Activated T-cell treated with anti-CD3 and anti-CD28 coated beads, Interleukin-2, amount 50 U/mL, for 4 hours (primary cell): ENCODE data around the gene SRPRB. TPM values are rescaled to one million over a fixed set of nuclear protein-coding genes. Genes with fewer than 3 reads are reported as not detected.

Experiments
- ATAC-seq, 2 donors: fragments of 200-7000 bp; cut with Tn5 transposase; one replicate each; pipeline ENCODE4 v1.10.0; 2021
- DNase-seq: peaks from one replicate; pipeline ENCODE4 v3.0.0-alpha.2; 2020
- H3K27me3 Mint-ChIP-seq: one replicate; pipeline ENCODE4 v1.8.0; 2021; ENCODE audit warnings: low read depth, mixed read lengths
- H3K36me3 Mint-ChIP-seq: one replicate; pipeline ENCODE4 v1.8.0; 2022; ENCODE audit warnings: mixed read lengths; ENCODE audit not compliant: insufficient read depth
- H3K4me1 Mint-ChIP-seq: one replicate; pipeline ENCODE4 v1.8.0; 2021; ENCODE audit warnings: low read depth, mixed read lengths
- H3K4me3 Mint-ChIP-seq: one replicate; pipeline ENCODE4 v1.8.0; 2021; ENCODE audit warnings: mild to moderate bottlenecking, moderate library complexity, mixed read lengths
- H3K9me3 Mint-ChIP-seq: one replicate; pipeline ENCODE4 v1.8.0; 2021; ENCODE audit warnings: mixed read lengths
- total RNA-seq, 3 donors: library from RNA; stranded (reverse); gene quantifications; one replicate each; pipeline ENCODE4 v1.2.1, GENCODE V29; 2021

The SRPRB gene
- total RNA-seq, 3 donors from 2014 or later: 156 to 169 (median 166) TPM

GRCh38 chr3:133828576-133829309, 23.1 kb downstream of the SRPRB start:
- H3K9me3 Mint-ChIP-seq: no peaks in the 10 kb centered on the region

DNA sequence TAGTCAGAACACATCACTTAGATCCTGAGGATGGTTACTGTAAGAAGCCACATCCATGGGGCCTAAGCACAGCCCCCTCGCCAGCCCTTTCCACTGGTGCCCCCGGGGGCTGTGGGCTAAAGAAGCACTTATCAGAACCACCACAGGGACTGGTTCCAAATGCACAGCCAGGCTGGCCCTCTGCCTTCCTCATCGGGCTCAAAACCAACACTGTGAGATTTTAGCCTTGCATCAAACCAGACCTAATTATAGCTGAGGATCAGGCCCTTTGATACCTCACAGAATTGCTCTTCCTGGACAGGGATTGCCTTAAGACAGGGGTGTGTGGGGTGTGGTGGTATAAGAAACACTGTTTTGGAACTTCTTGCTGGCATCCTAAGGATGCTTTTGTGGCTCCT, 23.7 kb downstream of the SRPRB start:
- Mint-ChIP-seq H3K27me3 (no peaks in the 10 kb centered on the region), H3K36me3 (peaks cover 19% of the 10 kb centered on the region), H3K9me3 (no peaks in the 10 kb centered on the region), H3K4me1 (no peaks in the 10 kb centered on the region), H3K4me3 (no peak overlapping the region)
- DNase-seq (no peak), ATAC-seq (no peak)

More at GRCh38 chr3:133828576-133829309, 23.1 kb downstream of the SRPRB start:
- Mint-ChIP-seq H3K4me1 (no peaks in the 10 kb centered on the region), H3K36me3 (peaks cover 23% of the 10 kb centered on the region), H3K27me3 (no peaks in the 10 kb centered on the region), H3K4me3 (no peak overlapping the region)
- DNase-seq (no peak), ATAC-seq (no peak)

DNA sequence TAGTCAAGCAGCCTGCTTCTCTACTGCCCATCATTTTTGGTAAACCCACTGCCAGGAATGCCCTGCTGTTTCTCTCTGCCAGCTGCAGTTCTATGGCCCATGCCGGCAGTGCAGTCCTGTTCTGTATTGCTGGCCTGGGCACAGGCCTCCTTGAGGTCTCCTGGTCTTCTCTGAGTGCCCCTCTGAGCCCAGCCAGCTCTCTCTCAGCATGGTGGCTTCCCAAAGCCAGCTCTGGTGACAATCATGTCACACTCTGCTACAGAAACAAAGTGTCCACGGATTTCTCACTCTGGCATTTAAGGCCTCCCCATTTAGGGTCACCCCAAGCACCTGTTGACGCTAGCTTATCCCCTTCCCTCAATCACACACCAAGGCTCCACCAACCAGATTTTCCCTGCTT, 24.5 kb downstream of the SRPRB start:
- Mint-ChIP-seq H3K36me3 (peaks cover 14% of the 10 kb centered on the region), H3K27me3 (no peaks in the 10 kb centered on the region), H3K4me3 (no peak overlapping the region), H3K4me1 (no peaks in the 10 kb centered on the region), H3K9me3 (no peaks in the 10 kb centered on the region)
- no peak for DNase-seq
- no peak for ATAC-seq

GRCh38 chr3:133831966-133832801, 26.6 kb downstream of the SRPRB start:
- Mint-ChIP-seq H3K36me3 (no peaks in the 10 kb centered on the region), H3K4me1 (no peaks in the 10 kb centered on the region), H3K4me3 (no peak overlapping the region), H3K27me3 (no peaks in the 10 kb centered on the region), H3K9me3 (no peaks in the 10 kb centered on the region)
- ATAC-seq (no peak), DNase-seq (no peak)

DNA sequence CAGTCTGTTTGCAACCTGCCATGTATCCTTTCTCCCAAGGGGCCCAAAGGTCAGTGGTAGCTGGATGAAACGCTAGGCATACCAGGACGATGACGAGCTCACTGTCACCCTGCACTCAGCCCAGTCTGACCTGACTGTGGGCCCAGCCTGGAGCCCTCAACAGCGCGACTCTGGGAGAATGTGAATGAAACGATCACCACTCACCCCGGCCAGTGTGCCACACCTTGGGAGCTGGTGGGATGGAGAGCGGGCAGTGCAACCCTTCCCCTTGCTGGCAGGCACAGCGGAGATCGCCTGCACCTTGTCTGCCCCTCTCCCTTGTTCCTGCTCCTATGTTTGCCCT, 27.2 kb downstream of the SRPRB start:
- H3K36me3 Mint-ChIP-seq: no peaks in the 10 kb centered on the region
- no peak overlapping the region for H3K4me3 Mint-ChIP-seq
- no peaks in the 10 kb centered on the region for H3K4me1 Mint-ChIP-seq
- DNase-seq (no peak), ATAC-seq (no peak)
- H3K27me3 Mint-ChIP-seq: no peaks in the 10 kb centered on the region
- no peaks in the 10 kb centered on the region for H3K9me3 Mint-ChIP-seq

DNA sequence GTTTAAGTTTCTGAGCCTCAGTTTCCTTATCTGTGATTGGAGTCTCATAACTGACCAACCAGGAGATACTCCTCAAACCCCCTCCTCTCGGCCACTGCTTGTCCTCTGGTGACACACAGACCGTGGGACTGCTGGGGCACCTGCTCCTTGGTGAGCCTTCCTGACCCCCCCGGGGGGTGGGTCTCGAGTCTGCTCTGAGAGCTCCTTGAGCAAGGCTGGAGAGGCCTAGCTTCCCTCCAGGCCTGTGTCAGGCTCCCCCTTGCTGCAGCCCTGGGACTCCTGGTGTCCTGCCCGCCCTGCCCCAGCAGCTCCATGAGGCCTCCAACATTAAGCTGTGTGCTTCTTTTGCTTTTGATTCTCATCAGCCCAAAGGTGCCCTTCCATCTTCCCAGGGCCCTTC, 27.7 kb downstream of the SRPRB start:
- H3K4me1 Mint-ChIP-seq: no peaks in the 10 kb centered on the region
- DNase-seq: no peak
- H3K4me3 Mint-ChIP-seq: no peak overlapping the region

GRCh38 chr3:133833880-133834620, 28.4 kb downstream of the SRPRB start:
- Mint-ChIP-seq H3K4me3 (no peak overlapping the region), H3K27me3 (no peaks in the 10 kb centered on the region), H3K9me3 (no peaks in the 10 kb centered on the region), H3K36me3 (no peaks in the 10 kb centered on the region), H3K4me1 (no peaks in the 10 kb centered on the region)
- no peak for ATAC-seq
- no peak for DNase-seq

More for the DNA sequence above, 27.7 kb downstream of the SRPRB start:
- Mint-ChIP-seq H3K9me3 (no peaks in the 10 kb centered on the region), H3K36me3 (no peaks in the 10 kb centered on the region), H3K27me3 (no peaks in the 10 kb centered on the region)
- peak in 1 of 2 donors; percentile 4 for ATAC-seq

GRCh38 chr3:133834621-133835417, 29.2 kb downstream of the SRPRB start:
- no peak for DNase-seq
- H3K27me3 Mint-ChIP-seq: no peaks in the 10 kb centered on the region
- no peak for ATAC-seq
- H3K4me3 Mint-ChIP-seq: no peak overlapping the region
- H3K4me1 Mint-ChIP-seq: no peaks in the 10 kb centered on the region
- H3K36me3 Mint-ChIP-seq: no peaks in the 10 kb centered on the region
- H3K9me3 Mint-ChIP-seq: no peaks in the 10 kb centered on the region

DNA sequence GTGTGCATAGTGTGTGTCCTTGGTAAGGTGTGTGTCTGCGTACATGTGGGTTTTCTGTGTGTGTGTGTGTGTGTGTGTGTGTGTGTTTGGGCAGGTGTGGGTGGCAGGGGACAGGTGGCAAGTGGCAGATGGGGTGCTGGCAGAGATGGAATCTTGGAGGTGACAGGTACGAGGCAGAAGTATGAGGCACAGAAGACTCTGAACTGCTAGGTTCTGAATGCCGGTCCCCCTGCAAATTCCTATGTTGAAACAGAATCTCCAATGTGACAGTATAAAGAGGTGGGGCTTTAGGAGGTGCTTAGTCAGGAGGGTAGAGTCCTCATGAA, 29.8 kb downstream of the SRPRB start:
- Mint-ChIP-seq H3K4me3 (no peak overlapping the region), H3K27me3 (no peaks in the 10 kb centered on the region), H3K36me3 (no peaks in the 10 kb centered on the region), H3K4me1 (no peaks in the 10 kb centered on the region), H3K9me3 (no peaks in the 10 kb centered on the region)
- no peak for ATAC-seq
- DNase-seq: no peak

- Mint-ChIP-seq H3K9me3 (no peaks in the 10 kb centered on the region), H3K4me1 (no peaks in the 10 kb centered on the region), H3K4me3 (no peak overlapping the region), H3K27me3 (no peaks in the 10 kb centered on the region), H3K36me3 (no peaks in the 10 kb centered on the region)
- ATAC-seq: no peak
- DNase-seq: no peak
These were observed 30.3 kb downstream of the SRPRB start for GRCh38 chr3:133835961-133836360.

DNA sequence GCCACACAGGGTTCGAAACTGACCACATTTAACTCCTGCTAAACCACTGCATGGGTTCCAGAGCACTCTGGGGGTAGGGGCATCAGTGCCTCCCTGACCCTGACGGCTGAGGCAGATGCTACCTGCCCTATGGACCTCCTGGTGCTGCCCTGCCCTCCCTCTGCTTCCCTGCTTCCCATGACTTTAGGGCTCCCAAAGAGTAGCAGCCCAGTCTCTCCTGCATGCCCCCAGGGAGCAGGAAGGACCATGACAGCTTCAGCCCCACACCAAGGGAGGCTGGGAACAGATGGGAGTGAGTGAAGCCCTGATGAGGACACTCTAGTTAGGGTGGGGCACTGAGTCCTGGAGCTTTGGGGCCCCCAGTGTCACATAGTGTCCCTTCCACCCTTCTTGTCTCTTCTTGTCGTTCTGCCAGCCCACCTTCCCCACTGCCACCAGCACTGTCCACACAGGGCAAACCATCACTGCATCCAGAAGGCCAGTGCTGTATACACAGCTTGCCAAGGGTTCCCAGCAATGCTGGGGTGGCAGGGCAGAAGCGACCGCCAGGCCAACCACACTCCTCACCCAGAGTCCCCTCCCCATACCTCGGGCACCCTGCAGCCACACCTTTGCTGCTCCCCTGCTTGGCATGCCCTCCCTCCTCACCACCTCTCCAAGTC, 31.0 kb downstream of the SRPRB start:
- DNase-seq (no peak), ATAC-seq (no peak)
- Mint-ChIP-seq H3K36me3 (no peaks in the 10 kb centered on the region), H3K4me3 (no peak overlapping the region), H3K9me3 (no peaks in the 10 kb centered on the region), H3K4me1 (no peaks in the 10 kb centered on the region), H3K27me3 (no peaks in the 10 kb centered on the region)

DNA sequence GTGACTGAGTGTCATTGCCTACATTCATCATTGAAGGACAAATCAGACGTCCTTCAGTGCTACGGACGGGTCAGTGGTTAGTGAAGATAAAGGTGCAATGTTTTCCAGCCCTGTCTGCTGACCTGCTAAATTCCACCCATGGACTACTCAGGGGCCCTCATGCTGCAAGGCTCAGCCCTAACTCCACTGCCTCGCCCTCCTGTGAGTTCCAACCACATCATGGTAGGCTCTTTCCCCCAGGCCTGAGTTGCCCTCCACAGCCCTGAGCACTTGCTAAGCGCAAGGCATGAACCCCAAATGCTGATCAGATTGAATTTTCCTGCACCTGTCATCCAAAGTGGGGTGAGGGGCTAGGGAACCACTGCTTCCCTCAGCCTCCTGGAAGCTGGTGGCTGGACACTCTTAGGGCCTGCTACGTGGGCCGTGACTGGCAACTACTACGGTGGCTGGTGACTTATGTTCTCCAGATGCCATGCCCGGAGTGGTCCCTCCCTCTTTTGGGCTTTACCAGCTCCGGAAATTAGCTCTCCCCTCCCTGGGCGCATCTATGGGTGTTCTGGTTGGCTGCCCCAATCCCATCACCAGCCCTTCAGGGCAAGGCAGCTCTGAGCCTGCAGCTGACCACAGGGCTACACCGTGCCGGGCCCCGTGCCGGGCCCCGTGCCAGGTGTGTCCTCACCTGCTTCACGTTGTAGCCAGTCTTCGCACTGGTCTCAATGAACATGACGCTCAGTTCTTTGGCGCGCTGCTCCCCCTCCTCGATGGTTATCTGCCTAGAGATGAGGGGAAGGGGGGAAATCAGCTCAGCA, 32.1 kb downstream of the SRPRB start:
- H3K4me1 Mint-ChIP-seq: no peaks in the 10 kb centered on the region
- no peaks in the 10 kb centered on the region for H3K36me3 Mint-ChIP-seq
- peaks cover 2% of the 10 kb centered on the region for H3K27me3 Mint-ChIP-seq
- DNase-seq (no peak), ATAC-seq (no peak)
- H3K4me3 Mint-ChIP-seq: no peak overlapping the region
- no peaks in the 10 kb centered on the region for H3K9me3 Mint-ChIP-seq

DNA sequence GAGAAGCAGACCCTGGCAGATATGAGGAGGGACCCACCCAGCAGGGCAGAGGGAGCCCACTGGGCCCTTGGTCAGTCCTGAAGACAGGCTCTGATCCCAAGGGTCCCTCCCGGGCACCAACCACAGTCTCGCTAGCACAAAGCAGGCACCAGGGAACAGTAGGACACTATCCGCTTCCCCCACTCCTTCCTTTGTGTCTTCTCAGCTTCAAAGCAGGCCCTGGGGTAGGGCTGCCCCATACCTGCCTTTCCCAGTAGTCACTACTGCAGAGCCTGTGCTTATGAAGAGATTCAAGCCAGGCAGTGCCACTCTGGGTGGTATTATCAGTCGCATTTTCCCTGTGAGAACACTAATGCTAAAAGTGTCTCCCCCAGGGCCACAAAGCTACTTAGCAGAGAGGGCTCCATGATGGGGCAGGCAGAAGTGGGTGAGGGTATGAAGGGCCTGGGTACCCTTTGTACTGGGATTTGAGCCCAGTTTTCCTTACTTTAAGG, 32.7 kb downstream of the SRPRB start:
- peaks cover 2% of the 10 kb centered on the region for H3K27me3 Mint-ChIP-seq

More for the DNA sequence above, 32.7 kb downstream of the SRPRB start:
- Mint-ChIP-seq H3K36me3 (no peaks in the 10 kb centered on the region), H3K4me3 (no peak overlapping the region), H3K4me1 (no peaks in the 10 kb centered on the region), H3K9me3 (no peaks in the 10 kb centered on the region)
- ATAC-seq (no peak), DNase-seq (no peak)
